Fibroblast of the aortic adventitia (primary cell): ENCODE data around the gene ALX4. TPM values are rescaled to one million over a fixed set of nuclear protein-coding genes. Genes with fewer than 3 reads are reported as not detected.

Experiments
- DNase-seq: peaks from one replicate; pipeline ENCODE4 v3.0.0-alpha.2; 2010; ENCODE audit warnings: low read depth
- H3K4me3 ChIP-seq: 2 replicates; pipeline ENCODE4 v1.5.1; 2011; ENCODE audit warnings: low read depth, mild to moderate bottlenecking, control low read depth, low read length, moderate library complexity
- CTCF ChIP-seq: IDR thresholded peaks from 2 replicates; pipeline ENCODE4 v1.5.1; 2011; ENCODE audit warnings: mild to moderate bottlenecking, low read length, control low read depth, inconsistent platforms; ENCODE audit not compliant: insufficient read depth
- total RNA-seq: library from RNA; depleted of rRNA; stranded (reverse); fragments of >200 nt; gene quantifications from 2 replicates; pipeline ENCODE4 v1.2.3, GENCODE V29; 2012; ENCODE audit warnings: low replicate concordance

The ALX4 gene
- total RNA-seq, 1 donor = not detected

GRCh38 chr11:44338026-44338425, 28.1 kb upstream of the ALX4 start:
- H3K4me3 ChIP-seq = no peak overlapping the region
- DNase-seq = no peak
- TF ChIP-seq CTCF = no peak

- no peak for TF ChIP-seq CTCF
- H3K4me3 ChIP-seq = no peak overlapping the region
- no peak for DNase-seq
Observed at GRCh38 chr11:44335919-44336318, 26.0 kb upstream of the ALX4 start.

- no peak overlapping the region for H3K4me3 ChIP-seq
- no peak for DNase-seq
- no peak for TF ChIP-seq CTCF
Observed at GRCh38 chr11:44335052-44335760, 25.3 kb upstream of the ALX4 start.

- no peak for TF ChIP-seq CTCF
- no peak overlapping the region for H3K4me3 ChIP-seq
- DNase-seq = no peak
Observed at GRCh38 chr11:44334356-44335004, 24.5 kb upstream of the ALX4 start.

- DNase-seq = peak; percentile 54
Observed at GRCh38 chr11:44333271-44334218, 23.6 kb upstream of the ALX4 start.

GRCh38 chr11:44332665-44333064, 22.7 kb upstream of the ALX4 start:
- DNase-seq = no peak
- TF ChIP-seq CTCF = no peak
- H3K4me3 ChIP-seq = no peak overlapping the region

More at GRCh38 chr11:44333271-44334218, 23.6 kb upstream of the ALX4 start:
- TF ChIP-seq CTCF = no peak
- no peak overlapping the region for H3K4me3 ChIP-seq
